Suprapubic skin (tissue), 4 donors: ENCODE data around the gene ATP13A3. TPM values are rescaled to one million over a fixed set of nuclear protein-coding genes. Genes with fewer than 3 reads are reported as not detected.
"Not testable (repeated sequence)": the region's sequence is repeated elsewhere in the genome, so short reads cannot be mapped to it uniquely, and the experiment has no call there.

Experiments
- DNase-seq, 2 donors: peaks; one replicate each; pipeline ENCODE4 v3.0.0-alpha.2; 2019; ENCODE audit warnings: low spot score in 2 of 2
- H3K27ac ChIP-seq: fragments of 200-600 bp; sonication (generic); one replicate; pipeline ENCODE4 v1.5.1; 2019
- H3K27me3 ChIP-seq: fragments of 200-600 bp; sonication (generic); one replicate; pipeline ENCODE4 v1.5.1; 2019
- H3K36me3 ChIP-seq: fragments of 200-600 bp; sonication (generic); one replicate; pipeline ENCODE4 v1.5.1; 2019
- H3K4me1 ChIP-seq: fragments of 200-600 bp; sonication (generic); one replicate; pipeline ENCODE4 v1.5.1; 2019
- H3K4me3 ChIP-seq: fragments of 200-600 bp; sonication (generic); one replicate; pipeline ENCODE4 v1.5.1; 2019; ENCODE audit warnings: mild to moderate bottlenecking
- H3K9me3 ChIP-seq: fragments of 200-600 bp; sonication (generic); one replicate; pipeline ENCODE4 v1.5.1; 2019
- EP300 ChIP-seq: sonication (generic); formaldehyde crosslinking; IDR thresholded peaks from one replicate; pipeline ENCODE4 v1.6.1; 2017; ENCODE audit warnings: antibody characterized with exemption
- POLR2A ChIP-seq, 2 donors: fragments of 450-650 bp; IDR thresholded peaks; one replicate each; pipeline ENCODE4 v1.6.1; 2017; ENCODE audit warnings: antibody characterized with exemption in 2 of 2, mild to moderate bottlenecking in 2 of 2, moderate library complexity in 2 of 2
- POLR2AphosphoS5 ChIP-seq, 3 donors: sonication (generic); formaldehyde crosslinking; IDR thresholded peaks; one replicate each; pipeline ENCODE4 v1.6.1; 2017; ENCODE audit warnings: antibody characterized with exemption in 3 of 3
- WGBS: methylation state at CpG from one replicate; pipeline ENCODE4 v1.1.5; 2018; 5-methylcytosine and 5-hydroxymethylcytosine counted together
- total RNA-seq, 4 donors: library from RNA; depleted of rRNA; stranded (reverse); fragments of >200 nt; gene quantifications; one replicate each; pipeline ENCODE4 v1.1.0, GENCODE V29; 2016
- TF ChIP-seq, protein P1 (sequence below), 2 donors: fragments of 200-600 bp in 1 of 2; fragments of 450-650 bp in 1 of 2; sonication (generic) in 1 of 2; IDR thresholded peaks; one replicate each; pipeline ENCODE4 v1.5.1; 2016 to 2019; ENCODE audit warnings: antibody characterized with exemption in 2 of 2, mild to moderate bottlenecking in 1 of 2, moderate library complexity in 1 of 2

ATP13A3 gene
- total RNA-seq, 4 donors from 2014 or later: 49.3 to 76.0 (median 64.0) TPM

GRCh38 chr3:194505791-194506415 is 19.1 kb upstream of the ATP13A3 start:
- no peak overlapping the region for H3K4me3 ChIP-seq
- H3K27ac ChIP-seq: no peak overlapping the region
- no peak for DNase-seq
- H3K36me3 ChIP-seq: no peaks in the 10 kb centered on the region
- TF ChIP-seq EP300: no peak
- no peak for TF ChIP-seq POLR2A (IDR thresholded peaks at IDR 0.05)
- no peak for TF ChIP-seq POLR2AphosphoS5 (IDR thresholded peaks at IDR 0.05)
- TF ChIP-seq, protein P1, sequence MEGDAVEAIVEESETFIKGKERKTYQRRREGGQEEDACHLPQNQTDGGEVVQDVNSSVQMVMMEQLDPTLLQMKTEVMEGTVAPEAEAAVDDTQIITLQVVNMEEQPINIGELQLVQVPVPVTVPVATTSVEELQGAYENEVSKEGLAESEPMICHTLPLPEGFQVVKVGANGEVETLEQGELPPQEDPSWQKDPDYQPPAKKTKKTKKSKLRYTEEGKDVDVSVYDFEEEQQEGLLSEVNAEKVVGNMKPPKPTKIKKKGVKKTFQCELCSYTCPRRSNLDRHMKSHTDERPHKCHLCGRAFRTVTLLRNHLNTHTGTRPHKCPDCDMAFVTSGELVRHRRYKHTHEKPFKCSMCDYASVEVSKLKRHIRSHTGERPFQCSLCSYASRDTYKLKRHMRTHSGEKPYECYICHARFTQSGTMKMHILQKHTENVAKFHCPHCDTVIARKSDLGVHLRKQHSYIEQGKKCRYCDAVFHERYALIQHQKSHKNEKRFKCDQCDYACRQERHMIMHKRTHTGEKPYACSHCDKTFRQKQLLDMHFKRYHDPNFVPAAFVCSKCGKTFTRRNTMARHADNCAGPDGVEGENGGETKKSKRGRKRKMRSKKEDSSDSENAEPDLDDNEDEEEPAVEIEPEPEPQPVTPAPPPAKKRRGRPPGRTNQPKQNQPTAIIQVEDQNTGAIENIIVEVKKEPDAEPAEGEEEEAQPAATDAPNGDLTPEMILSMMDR (IDR thresholded peaks at IDR 0.05): no peak
- no peaks in the 10 kb centered on the region for H3K9me3 ChIP-seq
- no peaks in the 10 kb centered on the region for H3K4me1 ChIP-seq
- WGBS: 78% methylated on average over 5 of the region's 5 CpGs
- H3K27me3 ChIP-seq: no peaks in the 10 kb centered on the region

DNA sequence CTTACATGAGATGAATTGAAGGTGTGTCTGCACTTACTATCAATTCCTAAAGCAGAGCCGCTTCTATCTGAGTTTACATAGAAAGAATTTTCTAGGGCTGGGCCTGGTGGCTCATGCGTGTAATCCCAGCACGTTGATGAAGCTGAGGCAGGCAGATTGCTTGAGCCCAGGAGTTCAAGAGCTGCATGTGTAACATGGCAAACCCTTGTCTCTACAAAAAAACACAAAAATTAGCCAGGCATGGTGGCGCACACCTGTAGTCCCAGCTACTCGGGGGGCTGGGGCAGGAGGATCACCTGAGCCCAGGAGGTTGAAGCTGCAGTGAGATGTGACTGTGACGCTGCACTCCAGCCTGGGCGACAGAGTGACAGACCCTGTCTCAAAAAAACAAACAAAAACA is 18.1 kb upstream of the ATP13A3 start:
- Histone ChIP-seq H3K27me3 (no peaks in the 10 kb centered on the region), H3K4me3 (no peak overlapping the region), H3K36me3 (no peaks in the 10 kb centered on the region), H3K27ac (no peak overlapping the region), H3K4me1 (no peaks in the 10 kb centered on the region), H3K9me3 (no peaks in the 10 kb centered on the region)
- DNase-seq: no peak
- 95% methylated on average over 7 of the region's 7 CpGs for WGBS
- TF ChIP-seq, protein P1 (IDR thresholded peaks at IDR 0.05): no peak
- TF ChIP-seq POLR2AphosphoS5 (IDR thresholded peaks at IDR 0.05) (no peak), EP300 (no peak), POLR2A (IDR thresholded peaks at IDR 0.05) (no peak)

GRCh38 chr3:194504146-194504545 is 17.3 kb upstream of the ATP13A3 start:
- Histone ChIP-seq H3K9me3 (no peaks in the 10 kb centered on the region), H3K27me3 (no peaks in the 10 kb centered on the region), H3K4me3 (no peak overlapping the region), H3K36me3 (no peaks in the 10 kb centered on the region), H3K4me1 (no peaks in the 10 kb centered on the region), H3K27ac (no peak overlapping the region)
- no peak for TF ChIP-seq POLR2AphosphoS5 (IDR thresholded peaks at IDR 0.05)
- TF ChIP-seq, protein P1 (IDR thresholded peaks at IDR 0.05): no peak
- TF ChIP-seq POLR2A (IDR thresholded peaks at IDR 0.05): no peak
- TF ChIP-seq EP300: no peak
- no peak for DNase-seq
- 96% methylated on average over 2 of the region's 2 CpGs for WGBS

DNA sequence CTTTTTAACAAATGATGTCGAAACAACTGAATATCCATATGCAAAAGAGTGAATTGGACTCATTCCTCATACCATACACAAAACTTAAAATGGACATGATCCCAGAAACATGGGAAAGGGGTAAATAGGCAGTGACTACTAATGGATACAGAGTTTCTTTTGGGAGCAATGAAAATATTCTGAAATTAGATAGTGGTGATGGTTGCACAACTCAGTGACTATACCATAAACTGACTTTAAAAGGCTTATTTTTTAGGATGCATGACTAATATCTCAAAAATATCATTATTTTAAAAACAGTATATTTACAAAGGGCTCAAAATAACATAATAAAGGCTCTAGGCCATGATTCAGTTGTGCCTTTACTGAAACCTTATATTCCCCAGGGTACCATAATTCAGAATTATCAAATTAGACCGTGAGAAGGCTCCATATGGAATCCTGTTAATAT is 16.3 kb upstream of the ATP13A3 start:
- Histone ChIP-seq H3K27me3 (no peaks in the 10 kb centered on the region), H3K36me3 (no peaks in the 10 kb centered on the region), H3K4me3 (no peak overlapping the region), H3K4me1 (peaks cover 2% of the 10 kb centered on the region), H3K9me3 (no peaks in the 10 kb centered on the region), H3K27ac (no peak overlapping the region)
- DNase-seq: no peak
- TF ChIP-seq POLR2A (IDR thresholded peaks at IDR 0.05) (no peak), EP300 (no peak), POLR2AphosphoS5 (IDR thresholded peaks at IDR 0.05) (no peak)
- TF ChIP-seq, protein P1 (IDR thresholded peaks at IDR 0.05): no peak
- WGBS: 80% methylated on average over 2 of the region's 2 CpGs

GRCh38 chr3:194500198-194500597 is 13.4 kb upstream of the ATP13A3 start:
- no peak for DNase-seq
- Histone ChIP-seq H3K36me3 (no peaks in the 10 kb centered on the region), H3K9me3 (no peaks in the 10 kb centered on the region), H3K27me3 (no peaks in the 10 kb centered on the region), H3K4me3 (no peak overlapping the region), H3K4me1 (peaks cover 10% of the 10 kb centered on the region), H3K27ac (no peak overlapping the region)
- TF ChIP-seq POLR2A (IDR thresholded peaks at IDR 0.05) (no peak), EP300 (no peak), POLR2AphosphoS5 (IDR thresholded peaks at IDR 0.05) (no peak)
- TF ChIP-seq, protein P1 (IDR thresholded peaks at IDR 0.05): no peak

GRCh38 chr3:194499516-194499915 is 12.7 kb upstream of the ATP13A3 start:
- not testable (repeated sequence) for H3K4me3 ChIP-seq, H3K27ac ChIP-seq, DNase-seq

More at GRCh38 chr3:194499516-194499915, 12.7 kb upstream of the ATP13A3 start:
- H3K36me3 ChIP-seq, H3K9me3 ChIP-seq, H3K4me1 ChIP-seq, H3K27me3 ChIP-seq: not testable (repeated sequence)
- 90% methylated on average over 6 of the region's 6 CpGs for WGBS
